ENCODE measurements around the gene GPR3. TPM values are rescaled to one million over a fixed set of nuclear protein-coding genes. Genes with fewer than 3 reads are reported as not detected.
A peak's percentile ranks its signal among the peaks of the same experiment; 100 is the strongest.

GPR3 gene
- total RNA-seq, 1 donor from 2014 or later: 2.0 TPM

DNA sequence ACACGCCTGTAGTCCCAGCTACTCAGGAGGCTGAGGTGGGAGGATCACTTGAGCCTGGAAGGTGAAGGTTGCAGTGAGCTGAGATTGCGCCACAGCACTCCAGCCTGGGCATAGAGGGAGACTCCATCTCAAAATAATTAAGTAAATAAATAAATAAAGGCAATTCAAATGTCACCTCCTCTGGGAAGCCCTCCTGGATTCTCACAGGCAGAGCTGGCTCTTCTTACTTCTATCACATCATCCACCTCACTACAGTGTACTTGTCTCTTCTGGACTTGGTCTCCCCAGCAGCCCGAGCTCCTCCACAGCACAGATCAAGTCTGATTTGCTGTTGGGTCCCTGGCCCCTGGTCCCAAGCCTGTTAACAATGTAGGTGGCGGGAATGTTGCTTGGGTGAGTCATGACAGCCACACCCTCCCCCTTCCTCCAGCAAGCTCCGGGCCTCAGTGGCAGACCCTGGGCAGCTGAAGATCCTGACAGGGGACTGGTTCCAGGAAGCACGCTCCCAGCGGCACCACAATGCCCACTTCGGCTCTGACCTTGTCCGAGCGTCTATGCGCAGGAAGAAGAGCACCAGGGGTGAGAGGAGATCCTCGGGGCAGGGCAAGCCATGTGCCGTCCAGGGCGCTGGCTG lies 45.3 kb upstream of the GPR3 start:
- Histone ChIP-seq H3K9me3 (no peaks in the 10 kb centered on the region), H3K27ac (no peak overlapping the region), H3K4me1 (peaks cover 9 to 23% of the 10 kb centered on the region in 2 donors), H3K4me3 (no peak overlapping the region), H3K27me3 (peaks cover 5% of the 10 kb centered on the region), H3K36me3 (no peaks in the 10 kb centered on the region)
- intact Hi-C loops (cut with DNase I): no loop called here
- TF ChIP-seq, protein P1, sequence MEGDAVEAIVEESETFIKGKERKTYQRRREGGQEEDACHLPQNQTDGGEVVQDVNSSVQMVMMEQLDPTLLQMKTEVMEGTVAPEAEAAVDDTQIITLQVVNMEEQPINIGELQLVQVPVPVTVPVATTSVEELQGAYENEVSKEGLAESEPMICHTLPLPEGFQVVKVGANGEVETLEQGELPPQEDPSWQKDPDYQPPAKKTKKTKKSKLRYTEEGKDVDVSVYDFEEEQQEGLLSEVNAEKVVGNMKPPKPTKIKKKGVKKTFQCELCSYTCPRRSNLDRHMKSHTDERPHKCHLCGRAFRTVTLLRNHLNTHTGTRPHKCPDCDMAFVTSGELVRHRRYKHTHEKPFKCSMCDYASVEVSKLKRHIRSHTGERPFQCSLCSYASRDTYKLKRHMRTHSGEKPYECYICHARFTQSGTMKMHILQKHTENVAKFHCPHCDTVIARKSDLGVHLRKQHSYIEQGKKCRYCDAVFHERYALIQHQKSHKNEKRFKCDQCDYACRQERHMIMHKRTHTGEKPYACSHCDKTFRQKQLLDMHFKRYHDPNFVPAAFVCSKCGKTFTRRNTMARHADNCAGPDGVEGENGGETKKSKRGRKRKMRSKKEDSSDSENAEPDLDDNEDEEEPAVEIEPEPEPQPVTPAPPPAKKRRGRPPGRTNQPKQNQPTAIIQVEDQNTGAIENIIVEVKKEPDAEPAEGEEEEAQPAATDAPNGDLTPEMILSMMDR (IDR thresholded peaks at IDR 0.05): no peak
- no peak for DNase-seq (ENCODE audit: low spot score in 2 of 2)

GRCh38 chr1:27348861-27349783 lies 43.3 kb upstream of the GPR3 start:
- Histone ChIP-seq H3K36me3 (peaks cover 10 to 12% of the 10 kb centered on the region in 2 donors), H3K27me3 (peaks cover 5% of the 10 kb centered on the region), H3K27ac (no peak overlapping the region), H3K4me1 (peaks cover 9 to 23% of the 10 kb centered on the region in 2 donors), H3K9me3 (no peaks in the 10 kb centered on the region), H3K4me3 (peak overlapping the region; percentile 51 to 66)
- intact Hi-C loops (cut with DNase I): no loop called here
- TF ChIP-seq, protein P1 (IDR thresholded peaks at IDR 0.05): no peak
- DNase-seq (ENCODE audit: low spot score in 2 of 2): no peak

GRCh38 chr1:27349784-27350662 lies 42.4 kb upstream of the GPR3 start:
- peaks cover 9 to 23% of the 10 kb centered on the region in 2 donors for H3K4me1 ChIP-seq
- H3K36me3 ChIP-seq: peaks cover 19% of the 10 kb centered on the region in 2 donors
- intact Hi-C loops (cut with DNase I): loop anchor here (10.0 kb wide), 1 partner anchor 115 kb away; the partner anchor contains the start of gene WDTC1
- no peaks in the 10 kb centered on the region for H3K9me3 ChIP-seq
- H3K27me3 ChIP-seq: peaks cover 5% of the 10 kb centered on the region
- DNase-seq (ENCODE audit: low spot score in 2 of 2): peak in 1 of 2 donors; percentile 75
- TF ChIP-seq, protein P1 (IDR thresholded peaks at IDR 0.05): no peak
- H3K4me3 ChIP-seq: peak overlapping the region; percentile 51 to 66
- no peak overlapping the region for H3K27ac ChIP-seq

GRCh38 chr1:27350663-27351540 lies 41.5 kb upstream of the GPR3 start:
- intact Hi-C loops (cut with DNase I): loop anchor here (10.0 kb wide), 1 partner anchor 116 kb away; the partner anchor contains the start of gene WDTC1
- Histone ChIP-seq H3K4me3 (peak overlapping the region in 1 of 2 donors; percentile 66), H3K27me3 (peaks cover 5% of the 10 kb centered on the region), H3K36me3 (peaks cover 28% of the 10 kb centered on the region in 2 donors), H3K9me3 (no peaks in the 10 kb centered on the region), H3K27ac (no peak overlapping the region), H3K4me1 (peaks cover 9 to 23% of the 10 kb centered on the region in 2 donors)
- TF ChIP-seq, protein P1 (IDR thresholded peaks at IDR 0.05): peak in 1 of 3 experiments; percentile 15
- no peak for DNase-seq (ENCODE audit: low spot score in 2 of 2)

All from ascending aorta (tissue), 2 donors.